HG02623 (cell line): ENCODE measurements around the gene ABCA5.

Experiments used
- ATAC-seq: cut with Tn5 transposase; IDR thresholded peaks from one replicate; pipeline ENCODE4 v1.9.1; 2021; ENCODE audit warnings: moderate library complexity; ENCODE audit not compliant: unreplicated experiment

Gene ABCA5

DNA sequence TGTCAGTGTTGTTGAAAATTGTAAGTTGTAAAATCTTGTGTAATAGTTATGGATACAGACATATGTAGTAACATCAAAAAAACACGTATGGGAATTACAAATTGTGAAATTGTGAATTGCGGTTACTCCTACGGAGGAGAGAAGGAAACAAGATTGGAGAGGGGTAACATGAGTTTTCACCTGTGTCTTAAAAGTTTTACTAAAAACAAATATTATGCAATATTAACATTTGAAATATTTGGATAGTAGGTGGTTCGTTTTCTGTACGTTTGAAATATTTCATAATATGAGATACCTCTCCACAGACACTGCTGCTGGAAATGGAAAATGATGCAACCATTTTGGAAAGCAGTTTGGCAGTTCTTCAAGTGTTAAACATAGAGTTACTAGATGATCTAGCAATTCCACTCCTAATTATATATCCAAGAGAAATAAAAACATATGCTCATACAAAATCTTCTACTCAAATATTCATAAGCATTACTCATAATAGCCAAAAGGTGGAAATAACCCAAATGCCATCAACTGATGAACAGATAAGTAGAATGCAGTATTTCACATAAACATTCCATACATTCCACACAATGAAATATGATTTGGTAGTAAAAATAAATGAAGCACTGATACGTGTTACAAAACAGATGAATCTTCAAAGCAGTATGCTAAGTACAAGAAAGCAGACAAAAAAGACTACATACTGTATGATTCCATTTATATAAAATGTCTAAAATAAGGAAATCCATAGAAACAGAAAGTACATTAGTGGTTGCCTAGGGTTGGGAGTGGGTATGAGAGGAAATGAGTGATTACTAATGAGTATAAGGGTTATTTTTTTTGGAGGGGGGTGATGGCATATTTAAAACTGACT, 57.6 kb downstream of the ABCA5 start:
- no peak for ATAC-seq

DNA sequence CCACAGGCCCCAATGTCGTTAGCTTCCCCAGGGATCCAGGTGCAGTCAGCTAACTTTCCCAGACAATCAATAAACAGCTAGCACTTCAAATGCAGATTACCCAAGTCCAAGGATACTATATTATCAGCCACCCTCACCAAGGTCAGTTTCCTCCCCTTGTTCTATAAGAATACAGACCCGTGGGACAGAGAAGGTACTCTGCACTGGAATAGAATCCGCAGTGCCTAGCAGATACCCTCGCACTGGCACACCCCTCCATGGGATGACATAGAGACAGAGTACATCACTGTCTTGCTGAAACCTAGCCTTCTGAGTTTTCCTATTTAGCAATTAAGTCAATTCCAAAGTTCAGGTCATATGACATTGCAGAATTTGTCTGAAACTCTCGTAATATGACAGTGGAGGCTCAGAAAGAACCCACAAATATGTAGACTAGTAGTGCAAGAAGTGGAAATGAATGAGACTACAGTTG, 58.4 kb downstream of the ABCA5 start:
- ATAC-seq, result no peak

DNA sequence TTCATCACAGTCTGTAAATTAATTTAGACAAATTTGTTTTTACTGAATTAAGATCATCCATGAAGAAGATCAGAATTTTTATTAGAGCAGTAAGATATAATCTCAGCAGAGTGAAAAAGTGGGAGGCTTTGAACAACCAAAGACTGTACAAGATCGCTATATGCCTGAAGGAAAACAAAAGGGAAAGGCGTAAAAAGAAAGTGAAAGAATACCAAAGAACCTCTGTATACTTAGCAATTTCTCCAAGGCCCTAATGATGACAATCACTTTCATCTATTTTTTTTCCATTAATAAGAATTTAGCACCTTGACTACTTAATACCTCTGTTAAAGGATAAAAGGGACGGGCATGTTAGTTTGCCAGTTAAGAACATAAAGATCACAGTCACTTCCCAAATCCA, 59.7 kb downstream of the ABCA5 start:
- ATAC-seq, result no peak

DNA sequence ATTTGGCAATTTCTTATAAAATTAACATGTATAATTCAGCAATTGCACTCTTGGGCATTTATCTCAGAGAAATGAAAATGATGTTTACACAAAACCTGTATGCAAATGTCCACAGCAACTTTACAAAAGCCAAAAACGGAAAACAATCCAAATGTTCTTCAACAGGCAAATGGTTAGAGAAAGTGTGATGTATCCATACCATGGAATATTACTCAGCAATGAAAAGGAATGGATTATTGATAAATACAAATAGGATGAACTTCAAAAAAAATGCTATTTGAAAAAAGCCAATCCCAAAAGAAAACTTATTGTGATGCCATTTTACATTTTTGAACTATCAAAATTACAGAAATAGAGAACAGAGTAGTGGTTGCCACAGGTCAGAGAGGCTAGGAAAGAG, 61.1 kb downstream of the ABCA5 start:
- no peak for ATAC-seq

DNA sequence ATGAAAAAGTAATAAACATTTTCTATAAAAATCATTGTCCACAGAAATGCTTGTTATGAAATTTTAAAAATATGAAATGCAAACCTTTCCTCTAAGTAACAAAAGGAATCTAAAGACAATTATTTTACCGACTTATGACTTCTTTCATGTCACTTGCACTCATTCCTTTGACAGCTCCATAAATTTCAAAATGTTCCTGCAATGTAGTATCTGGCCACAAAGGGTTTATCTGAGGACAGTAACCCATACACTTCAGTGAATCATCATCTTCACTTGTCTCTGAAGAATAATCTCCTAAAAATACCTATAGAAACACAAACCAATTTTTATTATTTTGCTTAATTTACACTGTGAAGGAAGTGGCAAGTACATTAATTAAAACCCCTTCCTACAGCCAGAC, 72.7 kb downstream of the ABCA5 start:
- no peak for ATAC-seq

DNA sequence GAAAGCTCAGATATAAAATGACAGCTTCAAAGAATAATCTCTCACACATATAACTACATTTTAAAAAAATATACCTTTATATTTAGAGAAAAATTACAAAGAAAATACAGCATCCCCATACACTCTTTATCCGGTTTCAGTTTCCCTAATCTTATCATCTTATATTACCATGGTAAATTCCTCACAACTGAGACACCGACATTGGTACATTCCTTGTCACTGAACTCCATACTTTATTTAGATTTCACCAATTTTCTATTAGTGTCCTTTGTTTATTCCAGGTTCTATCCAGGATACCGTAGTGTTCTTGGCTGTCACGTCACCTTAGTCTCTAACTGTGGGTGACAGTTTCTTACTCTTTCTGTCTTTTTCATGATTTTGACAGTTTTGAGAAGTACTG, 76.3 kb downstream of the ABCA5 start:
- no peak for ATAC-seq

DNA sequence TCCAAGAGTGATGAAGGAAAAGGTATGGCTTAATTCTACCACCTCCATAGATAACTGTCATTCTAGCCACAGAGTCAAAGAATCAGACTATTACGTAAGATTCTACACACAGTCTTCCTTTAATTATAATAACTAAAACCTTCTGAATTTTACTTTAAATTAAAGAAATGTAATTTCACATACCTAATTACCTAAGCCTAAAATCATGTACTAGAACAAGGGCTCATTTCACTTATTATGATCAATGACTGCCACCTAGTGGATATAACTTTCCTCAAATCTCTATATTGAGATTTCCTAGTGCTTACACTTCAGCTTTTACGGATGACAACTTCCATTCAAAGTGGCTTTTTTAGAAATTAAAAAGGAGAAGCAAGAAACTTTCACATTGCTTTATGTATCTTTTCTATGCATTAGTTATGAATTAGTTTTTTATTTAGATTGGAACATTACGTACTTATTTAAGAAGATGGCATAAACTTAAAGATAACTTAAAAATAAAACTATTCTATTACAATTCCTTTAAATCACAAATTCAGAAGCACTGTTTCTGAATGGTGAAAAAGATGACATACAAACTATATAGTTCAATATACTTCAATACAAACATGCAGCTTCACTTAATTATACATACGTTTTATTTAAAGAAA, 80.1 kb downstream of the ABCA5 start:
- ATAC-seq, result no peak

DNA sequence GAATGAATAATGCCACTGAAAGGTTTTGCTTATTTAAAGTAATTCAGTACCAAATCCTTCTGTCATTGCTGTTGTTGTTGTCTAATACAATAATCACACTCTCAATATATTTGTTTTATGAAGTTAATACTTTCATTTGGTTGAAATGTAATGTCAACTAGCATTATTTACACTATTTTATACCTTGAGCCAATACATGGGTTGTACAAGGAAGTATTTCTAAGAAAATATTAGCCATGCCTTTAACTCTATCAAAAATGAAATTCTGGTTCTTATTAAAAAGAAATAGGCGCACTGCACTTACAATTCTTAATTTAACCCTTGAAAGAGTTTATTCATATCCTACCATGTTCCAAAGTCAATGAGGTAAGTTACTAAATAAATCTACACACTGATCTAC, 80.7 kb downstream of the ABCA5 start:
- ATAC-seq, result no peak

DNA sequence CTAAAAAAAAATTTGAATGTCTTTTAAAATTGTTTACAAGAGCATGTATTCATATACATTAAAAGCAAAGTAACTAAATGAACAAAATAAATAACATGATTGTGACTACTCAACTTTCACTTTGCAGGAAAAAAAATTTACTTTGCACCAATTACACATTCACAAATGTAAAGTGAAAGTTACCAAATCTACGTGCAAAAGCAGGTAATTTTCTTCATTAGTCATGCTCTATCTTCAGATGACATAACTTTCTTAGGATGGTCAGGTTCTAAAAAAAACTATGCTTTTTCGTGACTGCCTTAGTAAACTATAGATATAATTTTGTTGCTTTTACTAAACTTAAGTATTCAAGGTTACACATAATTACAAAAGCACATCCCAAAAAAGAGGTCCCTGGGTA, 81.3 kb downstream of the ABCA5 start:
- no peak for ATAC-seq

DNA sequence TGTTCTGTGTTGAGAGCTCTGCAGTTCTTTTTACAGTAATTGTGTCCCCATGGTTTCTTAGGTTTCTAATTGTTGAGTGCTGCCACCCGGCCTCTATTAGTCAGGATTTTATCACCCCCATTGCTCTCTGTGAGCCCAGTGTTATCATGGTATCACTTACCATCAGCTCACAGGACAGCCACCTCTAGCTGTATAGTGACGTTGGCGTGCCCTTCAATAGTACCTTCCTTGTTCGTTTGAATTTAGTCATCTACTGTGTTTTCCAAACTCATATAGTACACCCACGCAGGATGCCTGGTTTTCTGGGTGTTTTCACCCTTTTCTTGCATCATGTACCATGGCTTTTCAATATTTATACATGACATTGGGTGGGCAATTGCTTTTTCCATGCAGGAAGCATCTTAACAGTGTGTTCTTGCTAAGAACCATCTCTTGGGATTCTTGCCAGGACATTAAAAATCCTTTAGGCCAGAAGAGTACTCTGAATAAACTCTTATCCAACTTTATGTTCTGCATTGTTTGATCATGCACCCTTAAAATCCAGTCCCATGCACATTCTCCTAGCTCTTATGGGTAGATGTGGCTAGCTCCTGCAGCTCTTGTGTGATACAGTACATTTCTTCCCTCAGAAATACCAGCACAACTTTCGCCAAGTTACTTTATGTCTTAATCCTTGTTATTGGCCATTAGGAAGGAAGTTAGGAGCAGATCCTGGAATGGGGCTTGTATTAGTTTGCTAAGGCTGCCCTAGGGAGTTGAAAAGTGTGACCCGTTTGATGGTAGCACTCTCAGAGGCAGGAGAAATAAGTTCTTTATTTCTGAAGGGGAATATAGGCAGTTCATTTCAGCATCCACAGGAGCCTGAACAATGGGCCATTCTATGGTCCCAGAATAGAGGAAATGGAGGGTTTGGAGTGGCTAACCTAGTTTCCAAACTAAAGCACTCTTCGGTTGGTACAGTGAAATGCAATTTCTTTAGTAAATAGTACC, 87.0 kb downstream of the ABCA5 start:
- ATAC-seq, result no peak

DNA sequence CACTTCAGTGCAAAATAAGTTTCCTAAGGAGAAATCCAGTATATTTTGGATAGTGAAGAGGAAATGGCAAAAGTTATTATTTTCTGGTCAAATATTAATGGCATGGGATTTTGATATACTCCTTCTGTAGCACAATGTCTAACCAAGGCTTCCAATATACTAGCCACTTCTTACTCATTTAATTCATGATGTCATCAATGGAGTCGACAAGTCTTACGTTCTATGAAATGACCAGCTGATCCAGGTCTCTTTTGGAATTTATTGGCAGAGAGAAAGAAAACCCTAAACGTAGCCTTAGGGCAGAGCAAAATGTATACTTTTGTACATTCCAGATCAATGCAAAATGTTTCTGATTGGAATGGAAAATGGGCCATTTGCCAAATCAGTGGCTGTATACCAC, 90.0 kb downstream of the ABCA5 start:
- no peak for ATAC-seq

DNA sequence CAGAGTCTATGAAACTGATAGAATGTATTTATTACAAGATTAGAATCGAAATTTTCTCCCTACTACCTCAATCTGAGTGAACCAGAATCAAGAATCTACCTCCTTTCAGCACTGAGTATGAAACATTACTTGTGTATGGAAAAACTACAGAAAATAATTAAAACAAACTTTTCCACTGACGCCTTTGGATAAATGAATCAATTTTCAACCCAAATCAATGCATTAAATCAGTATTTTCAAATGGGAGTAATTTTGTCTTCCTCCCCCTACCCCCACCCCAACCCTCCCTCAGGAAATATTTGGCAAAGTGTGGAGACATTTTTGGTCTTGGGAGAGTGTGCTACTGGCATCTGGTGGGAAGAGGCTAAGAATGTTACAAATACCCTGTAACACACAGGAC, 90.5 kb downstream of the ABCA5 start:
- no peak for ATAC-seq

DNA sequence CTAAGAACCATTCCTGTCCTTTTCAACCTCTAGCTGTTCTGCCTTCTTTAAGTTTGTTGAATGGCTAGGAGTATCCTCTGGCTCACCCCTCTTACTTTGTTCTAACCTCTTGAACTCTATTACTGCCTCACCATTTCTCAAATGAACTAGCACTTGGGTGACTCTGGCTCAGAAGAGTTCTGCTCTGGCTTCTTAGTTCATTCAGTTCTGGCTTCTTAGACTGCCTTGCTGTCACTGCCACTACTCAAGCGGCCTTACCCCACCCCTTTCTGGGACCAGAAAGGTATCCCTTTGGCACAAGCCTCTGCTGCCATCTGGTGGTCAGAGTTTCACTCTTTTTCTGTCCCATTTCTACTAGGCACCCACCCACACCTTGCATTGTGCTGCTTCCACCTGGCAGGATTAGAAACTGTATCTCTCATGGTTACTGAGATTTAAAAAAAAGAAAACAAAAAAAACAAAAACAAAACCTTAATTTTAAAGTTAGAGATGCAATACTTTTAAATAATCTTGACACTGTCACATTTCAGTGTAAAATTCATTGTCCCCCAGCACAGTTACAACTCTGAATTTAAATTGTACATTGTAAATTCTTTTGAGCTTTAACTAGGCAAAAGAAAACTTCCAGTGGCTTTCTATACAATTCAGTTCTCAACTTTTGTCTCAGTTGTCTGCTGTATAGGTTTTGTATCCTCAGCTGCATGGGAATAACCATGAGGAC, 91.4 kb downstream of the ABCA5 start:
- peak; percentile 89 for ATAC-seq

DNA sequence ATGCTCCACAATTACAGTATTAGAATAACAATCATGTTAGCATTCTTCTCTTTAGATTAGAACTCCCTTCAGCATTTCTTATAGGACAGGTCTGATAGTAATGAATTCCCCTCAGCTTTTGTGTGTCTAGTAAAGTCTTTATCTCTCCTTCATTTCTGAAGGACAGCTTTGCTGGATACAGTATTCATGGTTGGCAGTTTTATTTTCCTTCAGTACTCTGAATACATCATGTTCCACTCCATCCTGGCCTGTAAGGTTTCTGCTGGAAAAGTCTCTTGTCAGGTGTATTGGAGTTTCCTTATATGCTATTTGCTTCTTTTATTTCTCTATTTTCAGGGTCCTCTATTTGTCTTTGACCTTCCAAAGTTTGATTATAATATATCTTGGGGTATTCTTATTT, 94.3 kb downstream of the ABCA5 start:
- ATAC-seq, result no peak

DNA sequence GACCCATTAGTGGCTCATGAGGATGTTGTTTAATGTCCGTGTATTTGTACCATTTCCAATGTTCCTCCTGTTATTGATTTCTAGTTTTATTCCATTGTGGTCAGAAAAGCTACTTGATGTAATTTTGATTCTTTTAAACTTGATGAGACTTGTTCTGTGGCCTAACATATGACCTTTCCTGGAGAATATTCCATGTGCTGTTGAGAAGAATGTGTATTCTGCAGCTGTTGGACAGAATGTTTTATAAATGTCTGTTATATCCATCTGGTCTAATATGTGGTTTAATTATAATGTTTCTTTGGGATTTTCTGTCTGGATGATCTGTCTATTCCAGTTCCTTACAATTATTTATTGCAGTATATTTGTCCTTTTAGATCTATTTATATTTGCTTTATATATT, 95.4 kb downstream of the ABCA5 start:
- ATAC-seq, result no peak

DNA sequence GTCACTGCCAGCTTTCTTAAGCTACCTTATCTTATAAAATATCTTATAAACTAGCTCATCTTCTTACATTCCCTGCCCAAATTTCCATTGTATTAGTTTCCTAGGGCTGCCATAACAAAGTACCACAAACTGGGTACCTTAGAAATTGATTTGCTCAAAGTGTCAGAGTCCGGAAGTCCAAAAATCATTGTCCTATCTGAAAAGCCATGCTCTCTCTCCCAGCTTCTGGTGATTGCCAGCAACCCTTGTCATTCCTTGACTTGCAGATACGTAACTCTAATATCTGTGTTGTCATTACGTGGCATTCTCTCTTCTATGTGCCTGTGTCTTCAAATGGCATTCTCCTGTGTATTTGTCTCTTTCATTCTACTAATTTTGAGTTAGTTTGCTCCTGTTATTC, 96.0 kb downstream of the ABCA5 start:
- no peak for ATAC-seq

DNA sequence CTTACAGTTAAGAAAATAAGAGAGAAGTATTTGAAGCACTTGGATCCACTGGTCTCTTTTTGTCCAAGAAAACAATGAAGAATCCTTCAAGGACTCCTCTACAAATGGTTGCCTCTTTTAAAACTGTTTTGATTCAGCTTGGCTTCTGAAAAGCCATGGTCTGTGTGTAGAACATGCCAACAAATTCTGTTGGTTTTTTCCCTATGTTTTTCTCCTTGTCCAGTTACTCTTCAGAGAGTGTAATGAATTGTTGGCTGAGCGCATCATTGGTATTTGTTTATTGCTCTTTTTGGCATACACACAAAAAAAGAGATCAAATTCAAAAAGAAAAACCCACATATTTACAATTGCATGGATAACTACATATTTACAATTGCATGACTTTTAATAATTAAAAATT, 98.4 kb downstream of the ABCA5 start, which contains the start of gene ABCA10:
ABCA10 (minus strand) TSS at position 249 of the 400 bp plus-strand sequence. CDS start 3,466 bp downstream, outside the sequence.
- no peak for ATAC-seq

DNA sequence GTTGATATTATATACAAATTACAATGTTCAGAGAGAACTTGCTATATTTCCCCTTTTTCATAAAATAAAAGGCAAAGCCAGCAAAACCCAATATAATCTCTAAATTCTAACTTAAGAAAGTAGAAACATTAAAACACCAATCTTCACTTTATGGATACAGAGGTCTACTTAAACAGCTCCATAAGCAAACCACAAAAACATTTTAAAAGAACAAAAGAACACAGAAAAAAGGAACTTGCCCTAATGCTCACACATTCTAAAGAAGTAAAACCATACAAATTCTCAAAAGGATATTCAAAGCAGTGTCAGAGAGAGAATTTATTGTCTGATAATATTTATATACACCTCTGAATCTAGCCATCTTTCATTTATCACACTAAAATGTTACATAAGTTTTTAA, 98.9 kb downstream of the ABCA5 start:
- no peak for ATAC-seq

DNA sequence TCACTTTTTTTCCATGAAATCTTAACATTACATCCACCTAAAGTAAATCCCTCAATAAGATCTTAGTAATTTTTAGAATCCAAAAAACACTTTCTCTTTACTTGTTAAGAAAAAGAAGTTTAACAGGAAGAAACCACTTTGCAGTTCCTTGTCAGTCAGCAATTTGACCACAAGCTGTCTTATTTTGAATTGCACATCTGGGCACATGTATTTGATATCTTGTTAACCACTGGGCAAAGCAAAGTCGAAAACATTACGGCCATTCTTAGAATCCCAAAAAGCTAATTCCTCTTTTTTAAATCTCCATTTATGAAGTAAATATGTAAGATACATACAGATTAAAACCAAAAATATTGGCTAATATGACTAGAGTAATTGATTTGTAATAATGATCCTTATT, 99.4 kb downstream of the ABCA5 start:
- ATAC-seq, result no peak

DNA sequence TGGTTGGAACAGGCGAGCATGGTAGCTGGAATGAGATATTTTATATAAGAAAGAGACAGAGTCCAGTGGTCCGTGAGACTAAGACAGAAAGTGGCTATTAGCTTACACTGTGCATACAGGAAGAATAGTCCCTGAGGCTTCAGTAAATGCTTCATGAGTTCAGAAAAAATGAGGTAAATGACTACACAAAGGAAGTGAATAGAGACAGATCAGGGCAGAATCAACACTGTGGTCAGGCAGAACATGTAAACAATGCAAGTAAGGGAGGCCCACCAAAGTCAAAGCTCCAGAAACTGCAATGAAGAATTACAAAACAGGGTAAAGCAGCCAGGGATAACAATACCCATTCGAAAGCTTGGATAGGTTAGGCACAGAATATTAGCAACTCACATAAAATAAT, 103.1 kb downstream of the ABCA5 start:
- ATAC-seq, result peak; percentile 98
